Measurements from ENCODE around the gene CPNE2.

- no peak for TF ChIP-seq CTCF (conservative IDR thresholded peaks at IDR 0.05)
- no peak for TF ChIP-seq EZH2 (IDR thresholded peaks at IDR 0.05; ENCODE audit: low read depth)
Observed at GRCh38 chr16:57128771-57129389, 36.5 kb downstream of the CPNE2 start.
